ENCODE measurements around the gene KLK12. TPM values are rescaled to one million over a fixed set of nuclear protein-coding genes. Genes with fewer than 3 reads are reported as not detected.

Gene KLK12
- total and polyA plus RNA-seq, 10 donors, result 0.16 TPM; not detected in 9

GRCh38 chr19:51066393-51067186 lies 31.8 kb upstream of the KLK12 start:
- peaks cover 0 to 62% (median 25%) of the 10 kb centered on the region in 7 donors for H3K27me3 ChIP-seq (replicated peaks in 1 of 7)
- H3K36me3 ChIP-seq, result no peaks in the 10 kb centered on the region
- 59 to 70% (median 62%) methylated on average over 7 of the region's 7 CpGs for WGBS, 5 donors
- TF ChIP-seq POLR2A (IDR thresholded peaks at IDR 0.05), result no peak
- TF ChIP-seq CTCF (IDR thresholded peaks at IDR 0.05 in 8 of 11, conservative IDR thresholded peaks at IDR 0.05 in 3 of 11), result no peak
- TF ChIP-seq POLR2AphosphoS5 (IDR thresholded peaks at IDR 0.05), result no peak
- no peak overlapping the region for H3K4me3 ChIP-seq
- DNase-seq, result no peak
- intact Hi-C loops (cut with DNase I; ENCODE audit: low total_unique reads), result no loop called here
- peaks cover 0 to 11% (median 6%) of the 10 kb centered on the region in 6 donors for H3K4me1 ChIP-seq
- no peaks in the 10 kb centered on the region for H3K9me3 ChIP-seq
- no peak overlapping the region for H3K27ac ChIP-seq

- 13 to 16% (median 14%) methylated on average over 25 of the region's 25 CpGs for WGBS, 5 donors
- Histone ChIP-seq H3K36me3 (no peaks in the 10 kb centered on the region), H3K4me1 (peaks cover 0 to 11% (median 6%) of the 10 kb centered on the region in 6 donors), H3K4me3 (peak overlapping the region in 4 of 8 donors; percentile 5 to 50 (median 14)), H3K27me3 (replicated peaks in 1 of 7) (peaks cover 0 to 72% (median 25%) of the 10 kb centered on the region in 7 donors), H3K9me3 (no peaks in the 10 kb centered on the region), H3K27ac (no peak overlapping the region)
- TF ChIP-seq POLR2A (IDR thresholded peaks at IDR 0.05), result no peak
- intact Hi-C loops (cut with DNase I; ENCODE audit: low total_unique reads), result no loop called here
- no peak for DNase-seq
Observed at GRCh38 chr19:51065221-51065960, 30.6 kb upstream of the KLK12 start.

DNA sequence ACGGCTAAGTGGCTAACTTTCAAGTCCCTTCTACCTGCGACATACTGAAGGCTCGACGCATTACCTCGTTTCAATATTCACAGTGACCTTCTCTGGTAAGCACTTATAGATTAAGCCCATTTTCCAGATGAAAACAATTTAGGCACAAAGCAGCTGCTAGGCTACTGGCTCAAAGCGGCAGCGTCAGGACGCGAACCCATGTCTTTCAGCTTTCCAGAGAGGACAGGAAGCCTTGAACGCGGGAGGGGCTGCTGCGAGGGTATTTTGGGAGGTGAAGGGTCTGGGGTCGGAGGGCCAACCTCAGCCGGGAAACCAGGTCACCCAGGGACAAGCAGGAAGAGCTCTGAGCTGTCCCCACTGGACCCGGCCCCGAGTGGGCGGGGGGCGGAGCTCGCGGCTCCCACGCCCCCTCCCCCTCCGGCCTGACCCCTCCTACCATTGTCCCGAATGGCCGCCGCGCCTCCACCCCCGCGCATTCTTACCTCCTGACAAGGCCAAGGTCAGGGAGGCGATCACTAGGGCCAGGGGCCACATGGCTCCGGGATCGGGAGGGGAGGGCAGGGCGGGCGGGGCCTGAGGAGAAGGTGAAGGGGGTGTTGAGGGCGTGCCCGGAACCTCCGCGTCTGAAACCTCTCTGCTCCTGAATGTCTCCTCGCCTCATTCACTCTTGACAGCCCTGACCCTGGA lies 29.9 kb upstream of the KLK12 start, which contains the start of gene KLK13:
TSS of gene KLK13 (minus strand) at position 559 of the 687 bp plus-strand sequence. CDS start at position 534, 25 bp downstream.
- Histone ChIP-seq H3K27ac (no peak within 1 kb of the TSS), H3K27me3 (replicated peaks in 1 of 7) (peaks cover 0 to 78% (median 25%) of the 10 kb centered on the region in 7 donors), H3K4me3 (peak within 1 kb of the TSS in 5 of 8 donors; percentile 5 to 50 (median 9)), H3K4me1 (peaks cover 0 to 11% (median 6%) of the 10 kb centered on the region in 6 donors), H3K9me3 (no peaks in the 10 kb centered on the region), H3K36me3 (no peaks in the 10 kb centered on the region)
- TF ChIP-seq POLR2AphosphoS5 (IDR thresholded peaks at IDR 0.05), result no peak
- no peak for TF ChIP-seq CTCF (IDR thresholded peaks at IDR 0.05 in 8 of 11, conservative IDR thresholded peaks at IDR 0.05 in 3 of 11)
- no peak for TF ChIP-seq POLR2A (IDR thresholded peaks at IDR 0.05)
- DNase-seq, result no peak
- WGBS, 5 donors, result 13 to 18% (median 16%) methylated on average over 29 to 38 of the region's 38 CpGs
- intact Hi-C loops (cut with DNase I; ENCODE audit: low total_unique reads), result no loop called here

- Histone ChIP-seq H3K27ac (no peak overlapping the region), H3K4me1 (peaks cover 0 to 11% (median 6%) of the 10 kb centered on the region in 6 donors), H3K9me3 (no peaks in the 10 kb centered on the region), H3K4me3 (no peak overlapping the region), H3K36me3 (no peaks in the 10 kb centered on the region), H3K27me3 (replicated peaks in 1 of 7) (peaks cover 0 to 80% (median 25%) of the 10 kb centered on the region in 7 donors)
- intact Hi-C loops (cut with DNase I; ENCODE audit: low total_unique reads), result no loop called here
- no peak for DNase-seq
- WGBS, 5 donors, result 93 to 97% (median 95%) methylated on average over 7 of the region's 7 CpGs
- no peak for TF ChIP-seq CTCF (IDR thresholded peaks at IDR 0.05 in 8 of 11, conservative IDR thresholded peaks at IDR 0.05 in 3 of 11)
- no peak for TF ChIP-seq POLR2A (IDR thresholded peaks at IDR 0.05)
- no peak for TF ChIP-seq POLR2AphosphoS5 (IDR thresholded peaks at IDR 0.05)
Observed at GRCh38 chr19:51063664-51064063, 28.9 kb upstream of the KLK12 start.
